GOT3 (cell line): ENCODE results near the gene SVOPL.
"Not testable (repeated sequence)": the region's sequence is repeated elsewhere in the genome, so short reads cannot be mapped to it uniquely, and the experiment has no call there.

Experiments
- DNase-seq: peaks from one replicate; lab custom pipeline; 2025; ENCODE audit warnings: mixed read lengths; lab: John Stamatoyannopoulos, UW

SVOPL gene

GRCh38 chr7:138699661-138700060, 1.5 kb downstream of the SVOPL start:
- DNase-seq, result no peak

DNA sequence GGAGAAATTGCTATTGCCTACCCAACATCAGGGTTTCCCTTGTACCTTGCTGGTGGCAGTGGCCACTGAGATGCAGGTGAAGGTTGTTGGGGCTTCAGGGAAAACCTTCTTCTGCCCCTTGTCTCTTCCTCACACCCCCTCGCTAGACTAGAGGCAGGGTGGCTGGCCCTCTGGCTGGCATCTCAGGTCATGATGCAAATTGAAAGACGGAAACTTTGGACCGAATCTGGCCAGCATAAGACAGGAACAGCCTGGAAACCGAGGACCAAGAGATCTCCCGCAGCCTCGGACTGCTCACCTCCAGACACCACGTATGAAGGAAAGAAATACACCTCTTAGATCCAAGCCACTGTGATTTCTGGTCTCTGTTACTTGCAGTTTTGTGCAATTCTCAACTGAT, 2.9 kb downstream of the SVOPL start:
- no peak for DNase-seq

- no peak for DNase-seq
Measured at GRCh38 chr7:138697535-138698182, 3.5 kb downstream of the SVOPL start.

DNA sequence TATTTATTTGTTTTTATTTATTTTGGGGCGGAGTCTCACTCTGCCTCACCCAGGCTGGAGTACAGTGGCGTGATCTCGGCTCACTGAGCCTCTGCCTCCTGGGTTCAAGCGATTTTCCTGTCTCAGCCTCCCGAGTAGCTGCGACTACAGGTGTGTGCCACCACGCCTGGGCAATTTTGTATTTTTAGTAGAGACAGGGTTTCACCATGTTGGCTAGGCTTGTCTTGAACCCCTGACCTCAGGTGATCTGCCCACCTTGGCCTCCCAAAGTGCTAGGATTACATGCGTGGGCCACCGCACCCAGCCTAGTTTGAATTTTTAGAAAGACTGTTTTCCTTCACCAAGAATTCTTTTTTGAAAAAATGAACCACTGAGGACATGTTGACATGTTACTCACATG, 5.4 kb downstream of the SVOPL start:
- not testable (repeated sequence) for DNase-seq

DNA sequence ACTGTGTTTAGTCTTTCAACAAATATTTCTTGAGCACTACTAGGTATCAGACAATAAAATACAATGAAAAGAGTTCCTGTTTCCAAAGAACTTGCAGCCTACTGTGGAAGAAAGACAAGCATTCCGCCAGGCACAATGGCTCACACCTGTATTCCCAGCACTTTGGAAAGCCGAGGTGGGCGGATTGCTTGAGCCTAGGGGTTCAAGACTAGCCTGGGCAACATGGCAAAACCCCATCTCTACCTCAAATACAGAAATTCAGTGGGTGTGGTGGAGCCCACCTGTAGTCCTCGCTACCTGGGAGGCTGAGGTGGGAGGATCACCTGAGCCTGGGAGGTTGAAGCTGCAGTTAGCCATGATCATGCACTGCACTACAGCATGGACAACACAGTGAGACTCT, 6.1 kb downstream of the SVOPL start:
- DNase-seq, result no peak

- no peak for DNase-seq
Measured at GRCh38 chr7:138691178-138691577, 10.0 kb downstream of the SVOPL start.

DNA sequence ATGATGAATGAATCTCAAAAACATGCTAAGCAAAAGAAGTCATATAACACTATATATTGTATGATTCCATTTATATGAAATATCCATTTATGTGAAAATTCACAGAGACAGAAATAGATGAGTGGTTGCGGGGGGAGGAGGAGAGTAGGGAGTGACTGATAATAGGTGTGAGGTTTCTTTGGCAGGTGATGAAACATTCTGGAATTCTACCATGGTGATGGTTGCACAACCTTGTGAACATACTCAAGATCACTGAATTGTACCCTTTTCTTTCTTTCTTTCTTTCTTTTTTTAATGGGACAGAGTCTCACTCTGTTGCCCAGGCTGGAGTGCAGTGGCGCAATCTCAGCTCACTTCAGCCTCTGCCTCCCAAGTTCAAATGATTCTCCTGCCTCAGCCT, 10.7 kb downstream of the SVOPL start:
- DNase-seq, result no peak

- DNase-seq, result not testable (repeated sequence)
Measured at GRCh38 chr7:138688037-138688436, 13.1 kb downstream of the SVOPL start.

DNA sequence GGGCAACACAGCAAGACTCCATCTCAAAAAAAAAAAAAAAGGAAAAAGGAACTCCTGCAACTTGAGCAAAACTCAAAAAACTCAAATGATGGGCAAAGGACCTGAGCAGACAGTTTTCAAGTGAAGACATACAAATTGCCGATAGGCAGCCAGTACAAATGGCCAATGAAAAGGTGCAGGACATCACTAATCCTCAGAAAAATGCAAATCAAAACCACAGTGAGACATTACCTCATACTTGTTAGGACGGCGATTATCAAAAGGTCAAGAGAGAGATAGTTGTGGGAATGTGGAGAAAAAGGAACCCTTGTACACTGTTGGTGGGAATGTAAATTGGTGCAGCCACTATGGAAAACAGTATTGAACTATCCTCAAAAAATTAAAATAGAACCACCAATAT, 16.8 kb downstream of the SVOPL start:
- DNase-seq, result no peak

DNA sequence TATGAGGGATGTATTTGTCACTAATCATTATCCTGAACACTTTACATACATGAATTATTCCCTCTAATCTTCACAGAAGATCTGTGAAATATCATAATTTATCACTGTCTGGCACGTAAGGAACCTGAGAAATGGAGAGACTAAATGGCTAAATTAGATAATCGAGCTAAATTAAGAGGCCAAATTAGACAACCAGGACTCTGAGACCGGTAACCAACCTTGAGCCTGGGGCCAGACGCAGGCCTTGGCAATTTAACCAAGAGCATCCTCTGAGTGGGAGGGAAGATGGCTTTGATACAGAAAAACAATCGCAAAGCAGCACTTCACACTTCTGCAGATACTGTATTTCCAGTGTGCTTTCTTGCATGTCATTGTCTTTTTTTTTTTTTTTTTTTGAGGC, 21.4 kb downstream of the SVOPL start:
- DNase-seq, result no peak

GRCh38 chr7:138670594-138670993, 30.6 kb downstream of the SVOPL start:
- no peak for DNase-seq

DNA sequence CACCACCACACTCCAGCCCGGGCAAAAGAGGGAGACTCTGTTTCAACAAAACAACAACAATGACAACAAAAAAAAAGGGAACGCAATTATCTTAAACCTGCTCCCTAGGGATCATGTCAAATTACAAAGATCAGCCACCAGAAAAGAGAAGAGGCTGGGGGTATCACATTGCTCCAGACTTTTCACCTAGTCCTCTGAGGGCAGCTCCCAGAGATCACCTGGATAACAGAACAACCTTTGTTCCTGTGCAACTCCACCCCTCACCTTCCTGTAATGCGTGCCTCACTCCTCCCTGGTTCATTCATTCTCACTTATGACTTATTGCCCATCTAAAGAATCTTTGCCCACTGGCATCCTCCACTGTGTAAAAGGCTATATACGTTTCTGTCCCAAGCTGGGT, 31.8 kb downstream of the SVOPL start:
- no peak for DNase-seq

GRCh38 chr7:138668946-138669345, 32.2 kb downstream of the SVOPL start:
- DNase-seq, result no peak

- DNase-seq, result no peak
Measured at GRCh38 chr7:138668229-138668596, 32.9 kb downstream of the SVOPL start.

GRCh38 chr7:138667535-138668228, 33.5 kb downstream of the SVOPL start:
- DNase-seq, result no peak

DNA sequence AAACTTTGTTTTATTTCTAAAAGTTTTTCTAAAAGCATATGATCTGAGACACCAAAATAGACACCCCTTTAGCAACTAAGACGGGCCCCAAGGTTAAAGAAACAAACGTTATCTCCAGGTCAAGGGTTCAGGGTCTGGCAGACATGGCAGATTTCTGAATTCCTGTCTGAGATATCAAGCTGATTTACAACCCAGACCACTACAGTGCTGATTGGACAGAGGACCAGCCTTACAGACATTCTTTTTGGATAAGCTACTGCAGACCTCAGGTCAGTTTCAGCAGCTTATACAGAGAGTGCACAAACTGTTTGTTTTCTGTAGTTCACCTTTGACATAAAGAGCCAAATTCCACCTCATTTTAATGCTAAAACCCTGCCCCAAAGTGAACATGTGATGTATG, 34.8 kb downstream of the SVOPL start:
- no peak for DNase-seq

GRCh38 chr7:138665669-138666140, 35.5 kb downstream of the SVOPL start:
- no peak for DNase-seq

DNA sequence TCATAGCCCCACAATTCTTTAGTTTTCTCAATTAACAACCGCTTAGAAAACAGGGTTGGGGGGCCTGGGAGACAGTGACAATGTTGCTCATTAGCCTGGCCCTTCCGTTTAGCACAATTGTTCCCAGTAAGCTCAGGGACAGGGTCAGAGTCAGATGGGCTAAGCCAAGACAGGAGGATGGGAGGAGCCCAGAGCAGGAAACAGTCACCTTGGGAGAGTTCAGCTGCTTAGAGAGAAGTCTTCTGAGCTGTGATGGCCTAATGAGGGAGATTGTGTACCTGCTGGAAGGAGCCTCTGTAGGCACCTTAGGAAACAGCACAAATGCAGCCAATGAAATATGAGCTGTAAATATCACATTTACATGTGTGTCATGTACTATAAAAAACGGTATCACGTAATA, 35.9 kb downstream of the SVOPL start:
- DNase-seq, result no peak

- DNase-seq, result no peak
Measured at GRCh38 chr7:138663725-138664710, 37.1 kb downstream of the SVOPL start.

DNA sequence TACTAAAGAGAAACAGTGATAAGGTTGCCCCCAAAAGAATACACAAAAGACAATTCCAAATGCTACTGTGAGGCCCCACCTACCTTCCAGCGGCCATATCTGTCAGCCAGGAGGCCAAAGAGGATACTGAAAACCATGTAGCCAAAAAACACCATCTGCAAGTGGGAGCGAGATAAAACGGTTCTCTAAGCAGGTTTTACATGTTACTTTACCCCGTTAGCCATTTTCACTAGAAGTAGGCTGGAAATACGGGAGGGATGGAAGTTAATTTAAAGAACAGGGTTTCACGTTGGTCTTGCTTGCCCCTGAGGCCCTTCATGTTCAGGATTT, 38.2 kb downstream of the SVOPL start:
- DNase-seq, result no peak

DNA sequence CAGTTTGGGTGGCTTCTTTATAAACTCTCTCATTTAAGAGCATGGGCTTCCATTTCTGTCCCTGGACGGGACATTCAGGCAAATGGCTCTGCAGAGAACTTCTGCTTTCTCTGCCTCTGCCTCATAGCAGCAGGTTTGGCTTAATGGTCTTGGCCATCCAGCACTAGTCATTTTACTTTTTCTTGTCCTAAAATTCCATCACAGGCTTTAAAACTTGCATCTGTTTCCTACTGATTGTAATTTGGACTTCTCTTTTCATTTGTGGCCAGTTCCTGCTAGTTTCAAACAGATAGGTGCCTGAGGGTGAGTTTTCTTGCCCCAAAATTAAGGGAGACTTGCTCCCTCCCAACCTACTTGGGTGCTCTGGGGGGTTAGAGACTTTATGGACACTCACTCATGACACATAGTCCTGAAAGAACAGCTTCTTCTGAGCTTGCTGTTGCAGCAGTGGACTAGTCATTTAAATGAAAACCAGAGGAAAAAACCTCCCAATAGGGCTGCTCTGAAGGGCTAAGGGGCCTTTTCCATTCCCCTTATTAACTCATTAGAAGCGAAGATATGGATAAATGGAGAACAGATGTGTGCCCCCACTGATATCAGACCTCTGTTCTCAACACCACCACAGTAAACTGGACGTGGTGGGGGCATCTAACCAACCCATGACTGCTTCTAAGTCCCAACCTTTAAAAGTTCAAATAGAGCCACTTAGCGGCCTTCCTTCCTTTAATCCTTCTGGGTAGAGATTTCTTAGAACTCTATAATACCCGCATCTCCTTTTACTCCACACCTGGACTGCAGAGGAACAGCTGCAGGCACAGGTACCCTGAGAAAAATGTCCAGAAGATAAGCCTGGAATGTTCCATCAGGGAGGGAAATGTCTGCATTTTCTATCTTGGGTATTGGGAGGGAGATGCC, 38.8 kb downstream of the SVOPL start:
- DNase-seq, result no peak
